ENCODE data around the gene SLC6A17.

The SLC6A17 gene

GRCh38 chr1:110150330-110151174 lies at the start of gene SLC6A17:
SLC6A17 (plus strand) TSS chr1:110150494; CDS start chr1:110166930, 16,436 bp downstream.
- H3K27ac ChIP-seq (ENCODE audit: poor library complexity, severe bottlenecking), result no peak within 1 kb of the TSS
- H3K4me3 ChIP-seq (ENCODE audit: severe bottlenecking), result peak within 1 kb of the TSS; percentile 35
- DNase-seq (ENCODE audit: low spot score), result no peak

GRCh38 chr1:110102081-110102480 lies 48.2 kb upstream of the SLC6A17 start:
- no peak overlapping the region for H3K27ac ChIP-seq (ENCODE audit: poor library complexity, severe bottlenecking)
- H3K4me1 ChIP-seq (ENCODE audit: insufficient read depth, poor library complexity, severe bottlenecking), result no peaks in the 10 kb centered on the region
- no peak for DNase-seq (ENCODE audit: low spot score)
- no peak for TF ChIP-seq CTCF (IDR thresholded peaks at IDR 0.05; ENCODE audit: poor library complexity, severe bottlenecking)
- no peak for ATAC-seq (ENCODE audit: low read depth)
- no peaks in the 10 kb centered on the region for H3K27me3 ChIP-seq (ENCODE audit: insufficient read depth, poor library complexity, severe bottlenecking)
- no peaks in the 10 kb centered on the region for H3K9me3 ChIP-seq (ENCODE audit: severe bottlenecking)
- no peaks in the 10 kb centered on the region for H3K36me3 ChIP-seq (ENCODE audit: low read depth)
- no peak overlapping the region for H3K4me3 ChIP-seq (ENCODE audit: severe bottlenecking)

More at GRCh38 chr1:110150330-110151174, at the start of gene SLC6A17:
- H3K36me3 ChIP-seq (ENCODE audit: low read depth), result no peaks in the 10 kb centered on the region
- H3K27me3 ChIP-seq (ENCODE audit: insufficient read depth, poor library complexity, severe bottlenecking), result peaks cover 18% of the 10 kb centered on the region
- no peaks in the 10 kb centered on the region for H3K4me1 ChIP-seq (ENCODE audit: insufficient read depth, poor library complexity, severe bottlenecking)
- peak; percentile 93 for ATAC-seq (ENCODE audit: low read depth)
- H3K9me3 ChIP-seq (ENCODE audit: severe bottlenecking), result no peaks in the 10 kb centered on the region
- no peak for TF ChIP-seq CTCF (IDR thresholded peaks at IDR 0.05; ENCODE audit: poor library complexity, severe bottlenecking)

GRCh38 chr1:110106013-110106941 lies 44.0 kb upstream of the SLC6A17 start:
- Histone ChIP-seq H3K4me3 (ENCODE audit: severe bottlenecking) (no peak overlapping the region), H3K27ac (ENCODE audit: poor library complexity, severe bottlenecking) (no peak overlapping the region), H3K36me3 (ENCODE audit: low read depth) (no peaks in the 10 kb centered on the region), H3K9me3 (ENCODE audit: severe bottlenecking) (no peaks in the 10 kb centered on the region), H3K27me3 (ENCODE audit: insufficient read depth, poor library complexity, severe bottlenecking) (no peaks in the 10 kb centered on the region), H3K4me1 (ENCODE audit: insufficient read depth, poor library complexity, severe bottlenecking) (no peaks in the 10 kb centered on the region)
- ATAC-seq (ENCODE audit: low read depth), result peak; percentile 78
- TF ChIP-seq CTCF (IDR thresholded peaks at IDR 0.05; ENCODE audit: poor library complexity, severe bottlenecking), result peak; percentile 88
- DNase-seq (ENCODE audit: low spot score), result no peak

- no peaks in the 10 kb centered on the region for H3K27me3 ChIP-seq (ENCODE audit: insufficient read depth, poor library complexity, severe bottlenecking)
- ATAC-seq (ENCODE audit: low read depth), result no peak
These were observed 42.3 kb upstream of the SLC6A17 start for GRCh38 chr1:110107867-110108469.

More at GRCh38 chr1:110107867-110108469, 42.3 kb upstream of the SLC6A17 start:
- TF ChIP-seq CTCF (IDR thresholded peaks at IDR 0.05; ENCODE audit: poor library complexity, severe bottlenecking), result no peak
- H3K36me3 ChIP-seq (ENCODE audit: low read depth), result no peaks in the 10 kb centered on the region
- H3K9me3 ChIP-seq (ENCODE audit: severe bottlenecking), result no peaks in the 10 kb centered on the region
- DNase-seq (ENCODE audit: low spot score), result no peak
- no peak overlapping the region for H3K4me3 ChIP-seq (ENCODE audit: severe bottlenecking)
- no peaks in the 10 kb centered on the region for H3K4me1 ChIP-seq (ENCODE audit: insufficient read depth, poor library complexity, severe bottlenecking)
- H3K27ac ChIP-seq (ENCODE audit: poor library complexity, severe bottlenecking), result no peak overlapping the region

All from RWPE2 (cell line).